GM04504 (cell line): Measurements from ENCODE around the gene RPL6.

ENCODE experiments used
- DNase-seq: peaks from one replicate; pipeline ENCODE4 v3.0.0-alpha.2; 2012; ENCODE audit warnings: low read depth

The RPL6 gene

DNA sequence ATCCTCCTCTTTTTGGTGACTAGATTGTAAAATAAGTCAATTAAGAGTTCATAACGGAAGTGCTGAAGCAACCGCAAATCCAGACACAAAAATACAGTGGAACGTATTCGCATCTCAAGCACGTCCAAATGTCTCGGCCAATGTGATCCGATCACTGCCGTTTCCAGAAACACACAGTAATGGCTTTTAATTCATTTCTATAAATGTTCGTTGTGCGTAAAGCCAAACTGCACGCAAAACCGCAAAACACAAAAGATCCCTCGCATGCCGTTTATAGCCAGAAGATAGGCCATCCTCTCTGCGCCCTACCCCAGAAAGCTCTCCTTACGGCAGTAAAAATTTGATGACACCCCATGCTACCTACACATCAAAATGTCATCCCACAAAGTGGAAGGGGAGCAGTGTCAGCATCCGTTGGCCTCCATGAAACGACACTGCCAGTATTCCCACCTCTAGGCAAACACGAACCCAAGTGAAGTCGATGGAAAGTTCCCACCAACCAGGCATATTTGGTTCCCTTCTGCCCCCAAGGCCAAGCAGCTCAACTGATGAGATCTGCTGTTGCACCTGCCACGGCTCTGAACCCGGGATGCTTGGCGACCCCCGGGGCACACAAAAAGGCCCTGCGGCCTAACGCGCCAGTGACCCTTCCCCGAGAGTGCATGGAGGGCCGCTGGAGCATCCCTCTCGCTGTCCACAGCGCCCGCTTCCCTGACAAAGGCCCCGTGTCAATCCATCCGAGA, 28.6 kb downstream of the RPL6 start:
- no peak for DNase-seq

DNA sequence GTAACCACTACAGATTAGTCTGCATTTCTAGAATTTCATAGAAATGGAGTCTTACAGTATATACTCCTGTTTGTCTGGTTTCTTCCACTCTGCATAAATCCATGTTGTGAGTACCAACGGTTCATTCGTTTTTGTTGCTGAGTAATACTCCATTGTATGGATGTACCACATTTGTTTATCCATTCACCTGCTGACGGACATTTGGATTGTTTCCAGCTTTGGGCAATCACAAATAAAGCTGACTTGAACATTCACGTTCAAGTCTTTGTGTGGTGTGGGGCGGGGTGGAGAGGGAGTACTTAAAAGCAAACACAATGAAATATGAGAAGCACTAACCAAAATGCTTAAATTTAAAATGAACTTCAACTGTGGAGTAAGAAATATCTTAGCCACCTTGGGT, 34.3 kb downstream of the RPL6 start:
- DNase-seq: no peak

DNA sequence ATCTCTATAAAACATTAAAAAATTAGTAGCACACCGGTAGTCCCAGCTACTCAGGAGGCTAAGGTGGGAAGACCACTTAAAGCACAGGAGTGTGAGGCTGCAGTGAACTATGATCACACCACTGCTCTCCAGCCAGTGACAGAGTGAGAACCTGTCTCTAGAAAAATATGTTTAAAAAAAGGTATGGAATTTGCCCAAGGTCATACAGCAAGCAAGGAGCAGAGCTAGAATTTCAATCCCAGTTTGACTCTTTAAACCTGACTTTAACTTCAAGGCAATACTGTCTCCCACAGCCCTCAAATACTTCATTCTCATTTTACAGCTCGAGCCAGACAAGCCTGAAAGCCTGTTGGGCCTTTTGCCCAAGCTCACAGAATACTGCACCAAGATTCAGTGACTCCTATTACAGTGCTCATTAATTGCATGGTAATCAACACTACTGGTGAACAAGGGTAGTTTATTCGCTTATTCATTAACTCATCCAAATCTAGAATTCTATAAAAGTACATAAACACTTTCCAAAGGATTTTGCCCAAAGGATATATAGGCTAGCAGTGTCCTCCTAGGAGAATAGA, 35.2 kb downstream of the RPL6 start:
- no peak for DNase-seq

DNA sequence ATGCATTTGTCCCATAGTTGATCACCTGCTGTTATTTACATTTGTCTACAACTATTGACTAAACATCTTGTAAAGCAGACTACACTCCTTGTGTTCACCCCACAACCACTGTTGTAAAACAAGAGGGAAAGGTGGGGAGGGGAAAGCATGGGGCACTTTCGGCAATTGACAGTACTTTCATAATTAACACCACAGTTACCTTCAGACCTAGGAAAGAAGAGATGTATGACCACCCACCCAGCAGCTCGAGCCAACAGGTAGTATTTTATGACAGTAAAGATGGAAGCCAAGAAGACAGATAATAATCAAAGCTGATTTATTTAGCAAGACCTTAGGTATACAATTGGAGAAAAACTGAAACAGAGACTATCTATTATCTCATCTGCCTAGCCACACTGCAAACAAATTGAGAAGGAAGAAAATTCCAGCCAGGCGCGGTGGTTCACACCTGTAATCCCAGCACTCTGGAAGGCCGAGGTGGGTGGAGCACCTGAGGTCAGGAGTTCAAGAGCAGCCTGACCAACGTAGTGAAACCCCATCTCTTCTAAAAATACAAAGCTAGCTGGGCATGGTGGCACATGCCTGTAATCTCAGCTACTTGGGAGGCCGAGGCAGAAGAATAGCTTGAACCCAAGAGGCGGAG, 38.4 kb downstream of the RPL6 start:
- no peak for DNase-seq

DNA sequence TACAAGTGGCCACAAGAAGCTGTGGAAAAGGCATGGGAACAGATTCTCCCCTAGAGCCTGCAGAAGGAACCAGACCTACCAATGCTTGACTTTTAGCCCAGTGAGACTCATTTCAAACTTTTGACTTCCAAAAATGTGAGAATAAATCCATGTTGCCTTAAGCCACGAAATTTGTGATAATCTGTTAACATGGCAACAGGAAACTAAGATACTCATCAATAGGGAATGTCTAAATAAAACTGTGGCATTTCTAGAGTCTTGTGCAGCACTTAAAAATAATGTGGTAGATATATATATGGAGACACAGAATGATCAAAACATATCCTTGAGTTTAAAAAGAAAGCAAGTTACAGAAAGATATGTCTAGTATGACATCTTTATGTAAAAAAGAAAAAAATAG, 39.2 kb downstream of the RPL6 start:
- no peak for DNase-seq

DNA sequence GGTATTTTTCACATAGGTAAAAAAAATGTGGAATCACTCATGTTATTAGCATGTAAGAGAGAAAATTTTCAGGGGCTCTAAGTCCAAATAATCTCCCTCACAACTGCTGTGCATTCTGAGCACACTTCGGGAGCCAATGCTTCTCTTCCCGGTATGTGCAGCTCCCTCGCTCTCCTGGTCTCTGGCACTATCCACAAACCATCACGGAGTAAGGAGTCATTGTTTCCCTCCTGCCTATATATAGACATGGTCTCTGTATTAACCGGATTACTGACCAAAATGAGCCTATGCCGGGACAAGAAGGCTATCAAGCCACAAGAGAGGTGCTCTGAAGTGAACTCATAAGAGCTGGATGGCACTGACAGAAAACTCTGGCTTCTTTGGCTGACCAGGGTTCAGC, 40.5 kb downstream of the RPL6 start:
- DNase-seq: no peak

DNA sequence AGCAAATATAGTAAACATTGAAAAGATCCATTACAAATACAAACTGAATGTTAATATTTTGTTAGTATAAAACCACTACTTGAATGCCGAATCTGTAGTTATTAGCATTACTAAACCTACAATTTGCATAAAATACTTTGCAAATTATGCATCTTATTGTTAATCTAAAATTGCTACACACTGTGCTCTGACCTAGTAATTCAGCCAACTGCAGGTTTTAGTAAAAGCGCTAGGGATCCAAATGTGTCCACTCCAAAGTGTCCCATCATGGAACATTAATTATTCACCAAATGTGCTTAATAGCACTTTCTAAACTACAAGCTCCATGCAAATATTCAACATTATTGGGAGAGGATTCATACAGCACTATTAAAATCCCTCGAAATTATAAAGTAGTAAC, 41.4 kb downstream of the RPL6 start:
- DNase-seq: no peak

DNA sequence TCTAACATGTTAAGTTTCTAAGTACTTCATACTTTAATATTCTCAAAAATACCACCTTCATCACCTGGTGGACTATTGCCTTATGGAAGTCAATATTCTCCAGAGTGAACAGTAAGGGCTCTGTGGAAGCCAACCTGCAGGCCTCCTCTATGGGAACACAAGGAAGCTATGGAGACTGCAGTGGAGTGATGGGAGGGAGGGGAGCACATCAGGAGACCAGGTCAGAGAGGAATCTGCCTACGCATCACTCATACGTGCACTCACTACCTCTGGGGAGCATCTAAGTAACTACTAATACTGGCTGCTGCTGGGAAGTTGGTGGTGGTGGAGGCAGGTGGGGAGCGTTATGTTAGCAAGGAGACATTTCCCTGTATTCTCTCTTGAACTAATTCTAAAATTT, 47.1 kb downstream of the RPL6 start:
- DNase-seq: no peak

DNA sequence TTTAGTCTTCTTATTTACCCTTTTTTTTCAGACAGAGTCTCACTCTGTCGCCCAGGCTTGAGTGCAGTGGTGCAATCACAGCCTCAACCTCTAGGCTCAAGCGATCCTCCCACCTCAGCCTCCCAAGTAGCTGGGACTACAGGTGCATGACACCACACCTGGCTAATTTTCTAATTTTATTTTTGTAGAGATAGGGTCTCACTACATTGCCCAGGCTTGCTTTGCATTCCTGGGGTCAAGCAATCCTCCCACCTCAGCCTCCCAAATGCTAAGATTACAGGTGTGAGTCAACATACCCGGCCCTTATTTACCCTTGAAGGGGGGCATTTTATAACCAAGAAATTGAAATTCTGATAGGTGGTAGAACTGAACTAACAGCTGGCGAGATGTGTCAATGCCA, 48.1 kb downstream of the RPL6 start:
- no peak for DNase-seq

DNA sequence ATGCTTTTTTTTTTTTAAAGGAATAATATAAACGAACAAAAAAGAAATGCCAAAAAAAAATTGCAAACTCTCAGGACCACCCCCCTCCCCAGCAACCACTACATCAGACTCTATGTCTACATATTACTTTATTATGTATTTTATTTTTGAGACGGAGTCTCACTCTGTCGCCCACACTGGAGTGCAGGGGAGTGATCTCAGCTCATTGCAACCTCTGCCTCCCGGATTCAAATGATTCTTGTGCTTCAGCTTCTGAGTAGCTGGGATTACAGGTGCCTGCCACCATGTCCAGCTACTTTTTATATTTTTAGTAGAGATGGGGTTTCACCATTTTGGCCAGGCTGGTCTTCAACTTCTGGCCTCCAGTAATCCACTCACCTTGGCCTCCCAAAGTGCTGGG, 50.1 kb downstream of the RPL6 start:
- DNase-seq: no peak

DNA sequence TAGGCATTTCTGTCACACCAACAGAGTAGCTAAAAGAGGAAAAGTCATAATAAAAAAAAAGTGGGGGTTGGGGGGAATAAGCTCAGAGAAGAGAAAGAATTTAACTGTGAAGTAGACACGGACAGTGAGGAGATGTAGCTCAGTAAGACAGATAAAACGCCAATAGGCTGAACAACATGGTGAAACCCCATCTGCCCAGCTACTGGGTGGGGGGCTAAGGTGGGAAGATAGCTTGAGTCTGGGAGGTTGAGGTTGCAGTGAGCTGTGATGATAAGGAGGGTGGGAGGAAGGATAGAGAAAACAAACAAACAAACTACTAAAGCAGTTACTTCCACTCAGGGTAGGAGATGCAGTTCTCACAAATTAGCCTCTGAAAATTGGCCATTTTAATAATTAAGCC, 52.2 kb downstream of the RPL6 start:
- no peak for DNase-seq
